CD14-positive monocyte (primary cell): ENCODE data around the gene ADAMTS3. TPM values are rescaled to one million over a fixed set of nuclear protein-coding genes. Genes with fewer than 3 reads are reported as not detected.

Experiments used
- DNase-seq, 3 donors: peaks; one replicate each; pipeline ENCODE4 v3.0.0-alpha.2; 2011 to 2022
- H2AFZ ChIP-seq: 2 replicates; pipeline ENCODE4 v1.6.0; 2012; ENCODE audit warnings: mild to moderate bottlenecking, low read depth, low read length, inconsistent platforms; ENCODE audit not compliant: insufficient read depth, poor library complexity, severe bottlenecking
- H3K27ac ChIP-seq, 2 donors: 1 replicate in 1 of 2; 2 replicates in 1 of 2; pipeline ENCODE4 v1.5.1; 2012 to 2013; ENCODE audit warnings: low read length in 2 of 2, control low read depth in 1 of 2, inconsistent platforms in 1 of 2, low read depth in 1 of 2, mild to moderate bottlenecking in 1 of 2
- H3K27me3 ChIP-seq, 2 donors: one replicate each; pipeline versions ENCODE4 v1.6.0 to v1.6.1; 2011 to 2013; ENCODE audit warnings: low read length in 2 of 2; ENCODE audit not compliant: control insufficient read depth in 2 of 2, insufficient read depth in 2 of 2
- H3K36me3 ChIP-seq, 2 donors: replicated peaks in 1 of 2; 1 replicate in 1 of 2; 2 replicates in 1 of 2; pipeline versions ENCODE4 v1.5.1 to v1.6.1; 2012 to 2013; ENCODE audit warnings: low read length in 2 of 2, control low read depth in 1 of 2, inconsistent platforms in 1 of 2, mild to moderate bottlenecking in 1 of 2; ENCODE audit not compliant: insufficient read depth in 2 of 2, control insufficient read depth in 1 of 2
- H3K4me1 ChIP-seq, 2 donors: 1 replicate in 1 of 2; 2 replicates in 1 of 2; pipeline versions ENCODE4 v1.5.1 to v1.6.1; 2012 to 2013; ENCODE audit warnings: low read length in 2 of 2, control low read depth in 1 of 2, inconsistent platforms in 1 of 2, mild to moderate bottlenecking in 1 of 2, moderate library complexity in 1 of 2; ENCODE audit not compliant: insufficient read depth in 2 of 2, control insufficient read depth in 1 of 2
- H3K4me2 ChIP-seq: replicated peaks from 2 replicates; pipeline ENCODE3; 2012; ENCODE audit warnings: low read length, moderate library complexity, mild to moderate bottlenecking; ENCODE audit not compliant: poor library complexity, severe bottlenecking; ENCODE audit errors: extremely low read depth
- H3K4me3 ChIP-seq, 3 experiments: fragments of 200-600 bp in 1 of 3; sonication (generic) in 1 of 3; replicated peaks in 1 of 3; 1 replicate in 2 of 3; 2 replicates in 1 of 3; pipeline ENCODE4 v1.5.1; 2011 to 2013; ENCODE audit warnings: low read length in 3 of 3, mild to moderate bottlenecking in 3 of 3, control low read depth in 2 of 3, low read depth in 2 of 3, inconsistent platforms in 1 of 3, moderate library complexity in 1 of 3
- H3K79me2 ChIP-seq: 2 replicates; pipeline ENCODE4 v1.6.0; 2012; ENCODE audit warnings: mild to moderate bottlenecking, control low read depth, inconsistent platforms, low read length, moderate library complexity; ENCODE audit not compliant: insufficient read depth
- H3K9ac ChIP-seq: 2 replicates; pipeline ENCODE4 v1.6.0; 2017; ENCODE audit warnings: low read length, mild to moderate bottlenecking; ENCODE audit not compliant: insufficient read depth, poor library complexity, severe bottlenecking
- H3K9me3 ChIP-seq, 2 donors: replicated peaks in 1 of 2; 1 replicate in 1 of 2; 2 replicates in 1 of 2; pipeline versions ENCODE4 v1.5.1 to v1.6.1; 2012 to 2013; ENCODE audit warnings: low read length in 2 of 2, control low read depth in 1 of 2; ENCODE audit not compliant: control insufficient read depth in 1 of 2, insufficient read depth in 1 of 2
- H4K20me1 ChIP-seq: 2 replicates; pipeline ENCODE4 v1.6.0; 2012; ENCODE audit warnings: mild to moderate bottlenecking, low read length, control low read depth, moderate library complexity; ENCODE audit not compliant: insufficient read depth
- H3K27ac Mint-ChIP-seq, 7 donors: one replicate each; pipeline ENCODE4 v1.8.0; 2020; ENCODE audit warnings: mild to moderate bottlenecking in 7 of 7, mixed read lengths in 7 of 7, moderate library complexity in 6 of 7, inconsistent platforms in 2 of 7
- H3K27me3 Mint-ChIP-seq, 3 donors: one replicate each; pipeline ENCODE4 v1.8.0; 2021 to 2022; ENCODE audit warnings: low read depth in 3 of 3, mild to moderate bottlenecking in 3 of 3, mixed read lengths in 3 of 3, moderate library complexity in 3 of 3, inconsistent platforms in 1 of 3
- H3K36me3 Mint-ChIP-seq, 2 donors: one replicate each; pipeline ENCODE4 v1.8.0; 2020; ENCODE audit warnings: mixed read lengths in 2 of 2, inconsistent platforms in 1 of 2, mild to moderate bottlenecking in 1 of 2
- H3K4me1 Mint-ChIP-seq: one replicate; pipeline ENCODE4 v1.8.0; 2020; ENCODE audit warnings: mild to moderate bottlenecking, mixed read lengths
- H3K4me3 Mint-ChIP-seq, 2 donors: one replicate each; pipeline ENCODE4 v1.8.0; 2020; ENCODE audit warnings: mild to moderate bottlenecking in 2 of 2, mixed read lengths in 2 of 2, moderate library complexity in 1 of 2
- H3K9me3 Mint-ChIP-seq, 7 donors: one replicate each; pipeline ENCODE4 v1.8.0; 2020 to 2022; ENCODE audit warnings: mixed read lengths in 7 of 7, mild to moderate bottlenecking in 6 of 7, moderate library complexity in 6 of 7, inconsistent platforms in 2 of 7
- WGBS: methylation state at CpG from one replicate; pipeline ENCODE4 v1.1.5; 2013; ENCODE audit warnings: missing lambda C conversion rate; ENCODE audit not compliant: insufficient coverage; 5-methylcytosine and 5-hydroxymethylcytosine counted together
- intact Hi-C, 2 donors: fragments of 100-400 bp; cut with micrococcal nuclease; formaldehyde crosslinking; loops; one replicate each; pipeline versions ENCODE4 v1.15.0 to v1.15.1; 2023
- polyA plus RNA-seq, 3 donors: library from polyadenylated mRNA; depleted of rRNA in 1 of 3; unstranded in 2 of 3; stranded (reverse) in 1 of 3; fragments of 300-500 nt in 2 of 3; fragments of >200 nt in 1 of 3; fragmentation: Illumina TruSeq in 2 of 3; gene quantifications; 1 replicate in 2 of 3; 2 replicates in 1 of 3; pipeline ENCODE4 v1.2.3, GENCODE V29; 2012 to 2021
- TF ChIP-seq, protein P1 (sequence below): fragments of 200-600 bp; IDR thresholded peaks from one replicate; pipeline ENCODE4 v1.8.0; 2022; ENCODE audit warnings: antibody characterized with exemption, mild to moderate bottlenecking

The ADAMTS3 gene
- polyA plus RNA-seq, 3 donors, result not detected

DNA sequence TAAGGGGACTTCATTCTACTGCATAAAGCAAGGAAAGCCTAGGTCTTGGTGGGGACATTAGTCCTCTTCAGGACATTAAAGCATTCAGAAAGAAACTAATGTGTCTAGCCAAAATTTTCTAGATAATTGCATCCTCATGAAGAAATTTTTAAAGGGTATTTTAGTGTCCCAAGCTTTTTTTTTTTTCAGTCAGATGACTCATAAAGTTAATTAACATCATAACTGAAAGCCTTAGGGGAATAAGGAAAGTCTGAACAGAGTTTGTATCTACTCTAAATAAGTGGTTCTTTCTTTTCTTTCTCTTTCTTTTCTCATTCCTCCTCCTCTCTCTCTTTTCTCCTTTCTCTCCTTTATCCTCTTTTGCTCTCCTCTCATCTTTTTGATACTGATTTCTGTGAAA lies 202.4 kb downstream of the ADAMTS3 start:
- Histone ChIP-seq H3K36me3 (no peaks in the 10 kb centered on the region), H3K79me2 (no peaks in the 10 kb centered on the region), H3K4me3 (no peak overlapping the region), H3K9ac (no peak overlapping the region), H3K27me3 (no peaks in the 10 kb centered on the region), H2AFZ (no peak overlapping the region), H3K27ac (no peak overlapping the region), H3K4me1 (no peaks in the 10 kb centered on the region), H4K20me1 (no peaks in the 10 kb centered on the region), H3K9me3 (no peaks in the 10 kb centered on the region), H3K4me2 (no peak overlapping the region)
- peaks cover 0 to 7% (median 4%) of the 10 kb centered on the region in 7 donors for H3K9me3 Mint-ChIP-seq
- peaks cover 0 to 2% (median 0%) of the 10 kb centered on the region in 3 donors for H3K27me3 Mint-ChIP-seq
- TF ChIP-seq, protein P1, sequence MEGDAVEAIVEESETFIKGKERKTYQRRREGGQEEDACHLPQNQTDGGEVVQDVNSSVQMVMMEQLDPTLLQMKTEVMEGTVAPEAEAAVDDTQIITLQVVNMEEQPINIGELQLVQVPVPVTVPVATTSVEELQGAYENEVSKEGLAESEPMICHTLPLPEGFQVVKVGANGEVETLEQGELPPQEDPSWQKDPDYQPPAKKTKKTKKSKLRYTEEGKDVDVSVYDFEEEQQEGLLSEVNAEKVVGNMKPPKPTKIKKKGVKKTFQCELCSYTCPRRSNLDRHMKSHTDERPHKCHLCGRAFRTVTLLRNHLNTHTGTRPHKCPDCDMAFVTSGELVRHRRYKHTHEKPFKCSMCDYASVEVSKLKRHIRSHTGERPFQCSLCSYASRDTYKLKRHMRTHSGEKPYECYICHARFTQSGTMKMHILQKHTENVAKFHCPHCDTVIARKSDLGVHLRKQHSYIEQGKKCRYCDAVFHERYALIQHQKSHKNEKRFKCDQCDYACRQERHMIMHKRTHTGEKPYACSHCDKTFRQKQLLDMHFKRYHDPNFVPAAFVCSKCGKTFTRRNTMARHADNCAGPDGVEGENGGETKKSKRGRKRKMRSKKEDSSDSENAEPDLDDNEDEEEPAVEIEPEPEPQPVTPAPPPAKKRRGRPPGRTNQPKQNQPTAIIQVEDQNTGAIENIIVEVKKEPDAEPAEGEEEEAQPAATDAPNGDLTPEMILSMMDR, result no peak
- DNase-seq, result no peak
- no peak overlapping the region for H3K27ac Mint-ChIP-seq
- H3K4me3 Mint-ChIP-seq, result no peak overlapping the region
- intact Hi-C loops, result no loop called here
- H3K4me1 Mint-ChIP-seq, result no peaks in the 10 kb centered on the region
- no peaks in the 10 kb centered on the region for H3K36me3 Mint-ChIP-seq

DNA sequence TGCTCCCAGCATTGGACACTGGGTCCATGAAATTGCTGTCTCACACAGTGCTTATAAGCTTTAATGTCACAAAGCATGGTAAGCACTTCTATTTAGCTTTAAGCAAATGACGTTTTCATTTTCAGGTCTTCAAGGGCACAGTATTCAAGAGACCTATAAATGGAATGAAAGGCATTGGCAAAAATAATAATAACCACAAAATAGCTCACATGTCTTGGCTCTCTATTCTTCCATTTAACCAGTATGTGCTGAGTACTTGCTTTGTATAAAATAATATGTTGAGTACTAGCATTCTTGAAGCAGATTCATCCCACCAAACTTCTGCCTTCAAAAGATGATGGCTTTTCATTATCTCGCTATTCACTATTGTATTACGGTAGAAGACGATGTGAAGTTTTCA lies 203.0 kb downstream of the ADAMTS3 start:
- no peak for DNase-seq
- H2AFZ ChIP-seq, result no peak overlapping the region
- no peaks in the 10 kb centered on the region for H4K20me1 ChIP-seq
- intact Hi-C loops, result no loop called here
- no peaks in the 10 kb centered on the region for H3K4me1 Mint-ChIP-seq
- no peaks in the 10 kb centered on the region for H3K9me3 ChIP-seq
- H3K27me3 ChIP-seq, result no peaks in the 10 kb centered on the region
- H3K79me2 ChIP-seq, result no peaks in the 10 kb centered on the region
- H3K4me2 ChIP-seq, result no peak overlapping the region
- peaks cover 0 to 2% (median 0%) of the 10 kb centered on the region in 3 donors for H3K27me3 Mint-ChIP-seq
- no peak overlapping the region for H3K4me3 Mint-ChIP-seq
- H3K36me3 Mint-ChIP-seq, result no peaks in the 10 kb centered on the region
- 100% methylated on average over 3 of the region's 4 CpGs for WGBS
- no peak overlapping the region for H3K27ac ChIP-seq
- H3K9ac ChIP-seq, result no peak overlapping the region
- H3K9me3 Mint-ChIP-seq, result peaks cover 0 to 7% (median 4%) of the 10 kb centered on the region in 7 donors
- TF ChIP-seq, protein P1, result no peak
- no peaks in the 10 kb centered on the region for H3K4me1 ChIP-seq
- H3K4me3 ChIP-seq, result no peak overlapping the region
- H3K36me3 ChIP-seq, result no peaks in the 10 kb centered on the region
- no peak overlapping the region for H3K27ac Mint-ChIP-seq
